PC-3 (cell line): ENCODE data around the gene DLX6. TPM values are rescaled to one million over a fixed set of nuclear protein-coding genes. Genes with fewer than 3 reads are reported as not detected.

ENCODE experiments used
- ATAC-seq: fragments of 200-7000 bp; cut with Tn5 transposase; 2 replicates; pipeline ENCODE4 v1.9.1; 2020; ENCODE audit warnings: mild to moderate bottlenecking, moderate library complexity
- BruUV-seq: library from RNA; stranded (reverse); fragments of 400-500 nt; replicated peaks from 2 replicates; lab custom pipeline; 2021; lab: Mats Ljungman, UMichigan
- CTCF ChIA-PET: fragments of 300-600 bp; sonication (Branson Sonifier 250); formaldehyde crosslinking; loops from one replicate; lab custom pipeline; 2022; ENCODE audit warnings: antibody characterized with exemption; lab: Charles Lee
- POLR2A ChIA-PET: fragments of 300-600 bp; sonication (Branson Sonifier 250); formaldehyde crosslinking; loops from one replicate; lab custom pipeline; 2022; ENCODE audit warnings: antibody characterized with exemption; ENCODE audit not compliant: unreplicated experiment; lab: Charles Lee
- DNase-seq: peaks from one replicate; pipeline ENCODE4 v3.0.0-alpha.2; 2015
- H2AFZ ChIP-seq: fragments of 300-600 bp; sonication (generic); 2 replicates; pipeline ENCODE4 v1.6.0; 2016; ENCODE audit warnings: antibody characterized with exemption, low read length
- H3F3A ChIP-seq: fragments of 300-600 bp; sonication (generic); one replicate; pipeline ENCODE4 v1.6.0; 2017; ENCODE audit warnings: antibody characterized with exemption, low read length, control low read depth, mild to moderate bottlenecking; ENCODE audit not compliant: unreplicated experiment
- H3K27ac ChIP-seq: fragments of 300-600 bp; sonication (generic); 2 replicates; pipeline ENCODE4 v1.5.1; 2016; ENCODE audit warnings: mild to moderate bottlenecking, low read length
- H3K27me3 ChIP-seq: fragments of 300-600 bp; sonication (generic); 2 replicates; pipeline ENCODE4 v1.6.1; 2016; ENCODE audit warnings: low read length, mixed read lengths
- H3K36me3 ChIP-seq: fragments of 300-600 bp; sonication (generic); 2 replicates; pipeline ENCODE4 v1.6.1; 2016; ENCODE audit warnings: low read depth, mixed run types, low read length, mixed read lengths
- H3K4me1 ChIP-seq: fragments of 300-600 bp; sonication (generic); 2 replicates; pipeline ENCODE4 v1.5.1; 2016; ENCODE audit warnings: low read length; ENCODE audit not compliant: insufficient read depth
- H3K4me2 ChIP-seq: fragments of 300-600 bp; sonication (generic); 2 replicates; pipeline ENCODE4 v1.6.0; 2016; ENCODE audit warnings: low read length
- H3K4me3 ChIP-seq: fragments of 300-600 bp; sonication (generic); 2 replicates; pipeline ENCODE4 v1.5.1; 2016; ENCODE audit warnings: mild to moderate bottlenecking, low read length, mixed read lengths
- H3K79me2 ChIP-seq: fragments of 300-600 bp; sonication (generic); 2 replicates; pipeline ENCODE4 v1.6.1; 2017; ENCODE audit warnings: low read length, mixed read lengths
- H3K9ac ChIP-seq: fragments of 300-600 bp; sonication (generic); 2 replicates; pipeline ENCODE4 v1.6.0; 2016; ENCODE audit warnings: mild to moderate bottlenecking, low read length
- H3K9me2 ChIP-seq: fragments of 300-600 bp; sonication (generic); replicated peaks from 2 replicates; pipeline ENCODE4 v1.6.1; 2016; ENCODE audit warnings: mixed run types, low read length, mixed read lengths
- H3K9me3 ChIP-seq: fragments of 300-600 bp; sonication (generic); 2 replicates; pipeline ENCODE4 v1.6.1; 2016; ENCODE audit warnings: low read length, mixed read lengths
- H4K20me1 ChIP-seq: fragments of 300-600 bp; sonication (generic); 2 replicates; pipeline ENCODE4 v1.6.1; 2016; ENCODE audit warnings: low read length, mixed read lengths
- EZH2 ChIP-seq: fragments of 300-600 bp; sonication (generic); IDR thresholded peaks from one replicate; pipeline ENCODE4 v1.6.1; 2017; ENCODE audit warnings: antibody characterized with exemption, mild to moderate bottlenecking, low read length; ENCODE audit not compliant: unreplicated experiment
- EZH2phosphoT487 ChIP-seq: fragments of 300-600 bp; sonication (generic); IDR thresholded peaks from 2 replicates; pipeline ENCODE4 v1.6.1; 2018; ENCODE audit warnings: mild to moderate bottlenecking, antibody characterized with exemption, low read length, borderline replicate concordance
- intact Hi-C: fragments of 100-400 bp; cut with micrococcal nuclease; formaldehyde crosslinking; loops from 2 replicates; pipeline ENCODE4 v1.9.0; 2023
- total RNA-seq: library from RNA; depleted of rRNA; stranded (reverse); fragments of >200 nt; gene quantifications from 2 replicates; pipeline ENCODE4 v1.2.3, GENCODE V29; 2014
- TF ChIP-seq, protein P1 (sequence below): fragments of 300-600 bp; sonication (generic); conservative IDR thresholded peaks from 2 replicates; pipeline ENCODE4 v1.5.1; 2017; ENCODE audit warnings: antibody characterized with exemption, low read depth, mild to moderate bottlenecking, low read length

DLX6 gene
- total RNA-seq, 1 experiment from 2014 or later = not detected

DNA sequence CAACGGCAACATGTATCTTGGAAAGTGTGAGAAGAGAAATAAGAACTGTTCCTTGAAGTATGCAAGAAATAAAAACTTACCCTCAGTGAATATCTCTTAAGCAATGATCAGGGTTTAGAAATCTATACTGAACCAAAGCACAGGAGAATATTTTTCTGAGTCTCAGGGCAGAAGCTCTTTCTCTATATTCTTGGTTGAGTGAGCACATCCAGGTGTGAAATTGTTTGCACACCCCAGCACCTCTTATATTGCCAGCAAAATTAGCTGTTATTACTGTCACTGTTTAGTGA, 8.4 kb downstream of the DLX6 start:
- no peak for TF ChIP-seq EZH2phosphoT487
- TF ChIP-seq, protein P1, sequence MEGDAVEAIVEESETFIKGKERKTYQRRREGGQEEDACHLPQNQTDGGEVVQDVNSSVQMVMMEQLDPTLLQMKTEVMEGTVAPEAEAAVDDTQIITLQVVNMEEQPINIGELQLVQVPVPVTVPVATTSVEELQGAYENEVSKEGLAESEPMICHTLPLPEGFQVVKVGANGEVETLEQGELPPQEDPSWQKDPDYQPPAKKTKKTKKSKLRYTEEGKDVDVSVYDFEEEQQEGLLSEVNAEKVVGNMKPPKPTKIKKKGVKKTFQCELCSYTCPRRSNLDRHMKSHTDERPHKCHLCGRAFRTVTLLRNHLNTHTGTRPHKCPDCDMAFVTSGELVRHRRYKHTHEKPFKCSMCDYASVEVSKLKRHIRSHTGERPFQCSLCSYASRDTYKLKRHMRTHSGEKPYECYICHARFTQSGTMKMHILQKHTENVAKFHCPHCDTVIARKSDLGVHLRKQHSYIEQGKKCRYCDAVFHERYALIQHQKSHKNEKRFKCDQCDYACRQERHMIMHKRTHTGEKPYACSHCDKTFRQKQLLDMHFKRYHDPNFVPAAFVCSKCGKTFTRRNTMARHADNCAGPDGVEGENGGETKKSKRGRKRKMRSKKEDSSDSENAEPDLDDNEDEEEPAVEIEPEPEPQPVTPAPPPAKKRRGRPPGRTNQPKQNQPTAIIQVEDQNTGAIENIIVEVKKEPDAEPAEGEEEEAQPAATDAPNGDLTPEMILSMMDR = no peak
- TF ChIP-seq EZH2 = no peak
- H3K9ac ChIP-seq = no peak overlapping the region
- no peaks in the 10 kb centered on the region for H3K9me2 ChIP-seq
- H2AFZ ChIP-seq = no peak overlapping the region
- H3K9me3 ChIP-seq = no peaks in the 10 kb centered on the region
- no TSS peak for BruUV-seq
- H3K27me3 ChIP-seq = peaks cover 62% of the 10 kb centered on the region
- no peak for DNase-seq
- intact Hi-C loops = no loop called here
- no peak overlapping the region for H3K4me2 ChIP-seq
- no peaks in the 10 kb centered on the region for H4K20me1 ChIP-seq
- no peak for ATAC-seq
- H3K36me3 ChIP-seq = no peaks in the 10 kb centered on the region
- H3F3A ChIP-seq = no peaks in the 10 kb centered on the region
- H3K79me2 ChIP-seq = no peaks in the 10 kb centered on the region
- ChIA-PET POLR2A (no interaction called here), CTCF (no interaction called here)
- peaks cover 6% of the 10 kb centered on the region; the same call in 1 of the 2 replicates for H3K4me1 ChIP-seq
- H3K27ac ChIP-seq = no peak overlapping the region
- no peak overlapping the region for H3K4me3 ChIP-seq

DNA sequence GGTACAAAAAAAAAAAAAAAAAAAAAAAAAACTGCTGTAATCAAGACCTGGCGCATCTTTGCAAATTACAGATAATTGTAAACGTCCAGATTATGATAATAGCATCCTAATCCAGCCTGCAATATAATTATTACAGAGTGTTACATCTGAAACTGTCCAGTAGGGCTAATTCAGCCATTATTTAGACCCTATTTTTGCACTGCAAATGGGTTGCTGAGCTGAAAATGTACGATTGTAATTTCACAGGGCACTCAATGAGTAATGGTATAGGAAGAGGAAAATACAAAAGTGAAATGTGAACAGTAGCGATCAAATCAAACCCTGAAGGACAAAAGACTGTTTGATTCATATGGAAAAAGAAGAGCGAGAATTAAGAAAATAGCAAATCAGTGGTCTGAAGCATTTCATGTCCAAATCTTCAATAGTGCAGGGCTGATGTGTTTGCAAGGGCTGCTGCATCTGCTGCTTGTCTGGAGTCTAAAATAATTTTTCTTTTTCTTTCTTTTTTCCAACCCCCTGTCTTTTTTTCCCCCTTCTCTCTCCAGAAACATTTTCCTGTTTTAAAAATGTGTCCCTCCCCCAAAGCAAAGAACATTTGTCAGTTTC, 8.9 kb downstream of the DLX6 start:
- DNase-seq = no peak
- Histone ChIP-seq H3K4me1 (peaks cover 6% of the 10 kb centered on the region; the same call in 1 of the 2 replicates), H3K9me3 (no peaks in the 10 kb centered on the region), H3K27me3 (peaks cover 62% of the 10 kb centered on the region), H3K9ac (no peak overlapping the region), H2AFZ (no peak overlapping the region), H3K79me2 (no peaks in the 10 kb centered on the region), H3K36me3 (no peaks in the 10 kb centered on the region), H3K4me3 (no peak overlapping the region), H3K4me2 (no peak overlapping the region), H4K20me1 (no peaks in the 10 kb centered on the region), H3K27ac (no peak overlapping the region), H3K9me2 (no peaks in the 10 kb centered on the region), H3F3A (no peaks in the 10 kb centered on the region)
- ChIA-PET CTCF (no interaction called here), POLR2A (no interaction called here)
- no peak for ATAC-seq
- TF ChIP-seq EZH2phosphoT487 (no peak), EZH2 (no peak)
- TF ChIP-seq, protein P1 = no peak
- intact Hi-C loops = no loop called here
- no TSS peak for BruUV-seq

DNA sequence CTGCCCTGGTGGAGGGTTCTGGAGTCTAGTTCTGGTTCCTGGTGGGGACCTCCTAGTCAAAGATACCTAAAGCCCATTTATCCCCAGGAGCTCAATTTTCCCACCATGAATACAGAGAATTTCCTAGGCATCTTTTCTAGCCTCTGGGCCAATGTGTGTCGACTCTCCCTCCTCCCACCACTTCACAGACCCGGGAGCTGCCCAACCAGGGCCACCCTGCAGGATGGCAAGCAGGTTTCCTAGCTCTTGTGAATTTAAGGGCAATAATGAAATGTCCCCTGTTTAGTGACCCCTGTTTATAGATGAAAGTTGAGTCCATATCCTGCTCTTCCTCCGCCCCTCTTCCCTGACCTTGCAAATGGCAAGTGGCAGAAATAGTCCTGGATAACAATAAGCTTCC, 9.9 kb downstream of the DLX6 start:
- Histone ChIP-seq H3K27ac (no peak overlapping the region), H3K4me3 (no peak overlapping the region), H3K9me3 (no peaks in the 10 kb centered on the region), H3K4me2 (no peak overlapping the region), H3K27me3 (peaks cover 53% of the 10 kb centered on the region), H4K20me1 (no peaks in the 10 kb centered on the region), H3K79me2 (no peaks in the 10 kb centered on the region), H3K4me1 (peaks cover 6% of the 10 kb centered on the region; the same call in 1 of the 2 replicates), H2AFZ (no peak overlapping the region), H3F3A (no peaks in the 10 kb centered on the region), H3K9ac (no peak overlapping the region), H3K9me2 (no peaks in the 10 kb centered on the region), H3K36me3 (no peaks in the 10 kb centered on the region)
- BruUV-seq = no TSS peak
- intact Hi-C loops = no loop called here
- TF ChIP-seq, protein P1 = no peak
- TF ChIP-seq EZH2phosphoT487 (no peak), EZH2 (no peak)
- ChIA-PET CTCF (no interaction called here), POLR2A (no interaction called here)
- ATAC-seq (no peak), DNase-seq (no peak)
